Muscle layer of duodenum (tissue), 2 donors: Measurements from ENCODE around the gene NKX2-2.

Source experiments
- H3K27ac ChIP-seq: one replicate; pipeline ENCODE4 v1.7.0; 2013; ENCODE audit warnings: mild to moderate bottlenecking, low read length
- H3K27me3 ChIP-seq: one replicate; pipeline ENCODE4 v1.7.0; 2013; ENCODE audit warnings: low read depth, mild to moderate bottlenecking, control low read depth, low read length
- H3K36me3 ChIP-seq, 2 donors: one replicate each; pipeline ENCODE4 v1.7.0; 2013; ENCODE audit warnings: low read length in 2 of 2, control low read depth in 1 of 2, mild to moderate bottlenecking in 1 of 2; ENCODE audit not compliant: insufficient read depth in 2 of 2, control insufficient read depth in 1 of 2
- H3K4me1 ChIP-seq, 2 donors: one replicate each; pipeline ENCODE4 v1.7.0; 2013; ENCODE audit warnings: low read length in 2 of 2, mild to moderate bottlenecking in 2 of 2, control low read depth in 1 of 2, moderate library complexity in 1 of 2; ENCODE audit not compliant: insufficient read depth in 2 of 2, control insufficient read depth in 1 of 2
- H3K4me3 ChIP-seq, 2 donors: one replicate each; pipeline ENCODE4 v1.7.0; 2013; ENCODE audit warnings: low read length in 2 of 2, low read depth in 1 of 2, mild to moderate bottlenecking in 1 of 2
- H3K9me3 ChIP-seq, 2 donors: one replicate each; pipeline ENCODE4 v1.7.0; 2013; ENCODE audit warnings: low read length in 2 of 2, control low read depth in 1 of 2, mild to moderate bottlenecking in 1 of 2; ENCODE audit not compliant: control insufficient read depth in 1 of 2
- donor health status: healthy.

NKX2-2 gene

DNA sequence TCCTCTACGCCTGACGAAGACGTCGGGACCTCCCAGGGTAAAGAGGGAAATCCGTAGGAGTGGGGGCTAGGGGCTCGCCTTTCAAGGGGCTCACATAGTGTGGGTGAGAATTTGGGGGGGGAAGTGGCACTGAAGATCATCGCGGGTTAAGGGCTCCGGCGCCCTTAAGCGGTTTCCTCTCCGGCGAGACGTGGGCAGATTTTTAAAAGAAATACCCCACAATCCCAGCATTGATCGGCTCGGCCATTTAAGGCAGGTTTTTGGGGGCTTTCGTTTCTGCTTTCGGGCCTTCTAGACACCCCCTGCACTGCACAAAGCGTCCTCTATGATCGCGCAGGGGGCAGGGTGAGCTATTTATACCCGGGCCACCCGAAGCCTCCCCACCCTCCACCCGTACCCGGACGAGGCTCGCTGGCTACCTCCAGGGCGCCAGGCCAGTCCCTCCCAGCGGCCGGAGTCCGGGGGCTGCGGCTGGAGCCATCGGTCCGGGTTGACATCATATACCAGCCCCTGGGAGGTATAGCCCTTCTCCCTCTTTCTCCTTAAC, 1.2 kb downstream of the NKX2-2 start:
- no peaks in the 10 kb centered on the region for H3K36me3 ChIP-seq
- H3K9me3 ChIP-seq, result no peaks in the 10 kb centered on the region
- H3K4me1 ChIP-seq, result peaks cover 0 to 69% of the 10 kb centered on the region in 2 donors
- no peak overlapping the region for H3K27ac ChIP-seq
- peak overlapping the region in 1 of 2 donors; percentile 60 for H3K4me3 ChIP-seq
- peaks cover 74% of the 10 kb centered on the region for H3K27me3 ChIP-seq

GRCh38 chr20:21511850-21512633, 1.8 kb downstream of the NKX2-2 start:
- Histone ChIP-seq H3K36me3 (no peaks in the 10 kb centered on the region), H3K27me3 (peaks cover 75% of the 10 kb centered on the region), H3K9me3 (no peaks in the 10 kb centered on the region), H3K4me1 (peaks cover 0 to 67% of the 10 kb centered on the region in 2 donors), H3K27ac (no peak overlapping the region), H3K4me3 (peak overlapping the region in 1 of 2 donors; percentile 60)

DNA sequence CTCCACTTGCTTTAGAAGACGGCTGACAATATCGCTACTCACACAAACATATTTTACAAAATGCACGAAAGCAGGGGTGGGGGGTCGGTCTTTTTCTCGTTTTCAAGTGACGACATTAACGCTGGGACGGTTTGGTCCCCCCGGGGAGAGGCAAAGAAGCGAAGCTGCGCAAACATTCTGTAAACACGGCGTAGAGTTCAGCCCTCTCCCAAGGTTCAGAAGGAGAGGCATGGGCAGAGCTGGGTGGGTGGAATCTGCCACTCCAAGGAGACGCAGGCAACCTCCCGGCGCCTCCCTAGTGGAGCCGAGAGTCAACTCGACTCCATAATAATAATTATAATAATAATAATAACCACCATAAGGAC, 2.4 kb downstream of the NKX2-2 start:
- peak overlapping the region in 1 of 2 donors; percentile 60 for H3K4me3 ChIP-seq
- peaks cover 75% of the 10 kb centered on the region for H3K27me3 ChIP-seq
- no peaks in the 10 kb centered on the region for H3K9me3 ChIP-seq
- H3K4me1 ChIP-seq, result peaks cover 0 to 64% of the 10 kb centered on the region in 2 donors
- H3K27ac ChIP-seq, result no peak overlapping the region
- H3K36me3 ChIP-seq, result no peaks in the 10 kb centered on the region

GRCh38 chr20:21510414-21511384, 3.2 kb downstream of the NKX2-2 start:
- Histone ChIP-seq H3K36me3 (no peaks in the 10 kb centered on the region), H3K27ac (no peak overlapping the region), H3K4me1 (peaks cover 0 to 65% of the 10 kb centered on the region in 2 donors), H3K4me3 (peak overlapping the region; percentile 42 to 65), H3K27me3 (peaks cover 72% of the 10 kb centered on the region), H3K9me3 (no peaks in the 10 kb centered on the region)

- H3K4me1 ChIP-seq, result peaks cover 3 to 69% of the 10 kb centered on the region in 2 donors
- H3K36me3 ChIP-seq, result no peaks in the 10 kb centered on the region
- no peak overlapping the region for H3K27ac ChIP-seq
- peak overlapping the region; percentile 42 to 65 for H3K4me3 ChIP-seq
- no peaks in the 10 kb centered on the region for H3K9me3 ChIP-seq
- H3K27me3 ChIP-seq, result peaks cover 76% of the 10 kb centered on the region
Measured at GRCh38 chr20:21509597-21510371, 4.1 kb downstream of the NKX2-2 start.

GRCh38 chr20:21509079-21509596, 4.7 kb downstream of the NKX2-2 start:
- H3K4me1 ChIP-seq, result peaks cover 3 to 64% of the 10 kb centered on the region in 2 donors
- H3K27me3 ChIP-seq, result peaks cover 77% of the 10 kb centered on the region
- no peak overlapping the region for H3K4me3 ChIP-seq
- no peak overlapping the region for H3K27ac ChIP-seq
- no peaks in the 10 kb centered on the region for H3K36me3 ChIP-seq
- no peaks in the 10 kb centered on the region for H3K9me3 ChIP-seq

DNA sequence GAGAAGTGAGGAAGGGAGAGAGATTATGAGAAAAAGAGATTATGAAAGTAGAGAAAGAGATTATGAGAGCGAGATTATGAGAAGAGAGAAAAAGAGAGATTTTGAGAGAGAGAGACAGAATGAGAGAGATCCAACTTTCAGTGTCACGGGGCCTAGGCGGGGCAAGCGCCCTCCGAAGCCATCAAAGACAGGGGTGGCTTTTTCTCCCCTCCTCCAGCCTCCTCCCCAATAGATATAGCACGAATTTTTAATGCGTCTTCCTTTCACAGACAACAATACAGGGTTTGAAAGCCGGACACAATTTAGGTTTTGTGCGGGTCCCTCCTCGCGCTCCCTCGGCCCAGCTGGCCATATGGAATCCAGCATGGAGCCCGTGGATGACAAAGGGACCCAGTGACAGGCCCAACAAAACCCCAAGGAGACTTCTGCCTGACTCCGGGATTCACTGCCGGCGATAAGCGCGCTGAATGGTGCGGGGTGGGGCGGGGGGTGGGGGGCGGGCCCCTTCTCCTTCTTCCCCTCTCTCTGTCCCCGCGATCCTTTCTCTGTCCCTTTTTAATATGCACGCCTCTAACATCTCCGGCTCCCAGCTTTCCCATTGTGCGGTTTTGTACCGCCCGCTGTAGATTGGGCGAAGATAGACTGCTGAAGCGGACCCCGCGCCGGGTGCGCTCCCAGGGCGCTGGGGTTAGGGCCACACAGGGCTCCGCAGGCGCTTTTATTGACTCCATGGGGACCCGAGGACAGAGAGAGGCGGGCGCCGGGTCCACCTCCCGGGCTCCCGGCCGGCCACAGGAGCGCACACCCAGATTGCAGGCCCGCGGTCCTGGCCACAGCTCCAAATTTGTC, 5.4 kb downstream of the NKX2-2 start:
- no peaks in the 10 kb centered on the region for H3K36me3 ChIP-seq
- no peak overlapping the region for H3K4me3 ChIP-seq
- H3K27me3 ChIP-seq, result peaks cover 78% of the 10 kb centered on the region
- no peaks in the 10 kb centered on the region for H3K9me3 ChIP-seq
- peaks cover 3 to 58% of the 10 kb centered on the region in 2 donors for H3K4me1 ChIP-seq
- H3K27ac ChIP-seq, result no peak overlapping the region

GRCh38 chr20:21507400-21508229, 6.2 kb downstream of the NKX2-2 start:
- H3K4me3 ChIP-seq, result no peak overlapping the region
- H3K36me3 ChIP-seq, result no peaks in the 10 kb centered on the region
- no peaks in the 10 kb centered on the region for H3K9me3 ChIP-seq
- H3K27me3 ChIP-seq, result peaks cover 71% of the 10 kb centered on the region
- peaks cover 3 to 50% of the 10 kb centered on the region in 2 donors for H3K4me1 ChIP-seq
- no peak overlapping the region for H3K27ac ChIP-seq

- no peaks in the 10 kb centered on the region for H3K9me3 ChIP-seq
- peaks cover 61% of the 10 kb centered on the region for H3K27me3 ChIP-seq
- H3K36me3 ChIP-seq, result no peaks in the 10 kb centered on the region
- peaks cover 3 to 38% of the 10 kb centered on the region in 2 donors for H3K4me1 ChIP-seq
- H3K4me3 ChIP-seq, result peak overlapping the region in 1 of 2 donors; percentile 62
- no peak overlapping the region for H3K27ac ChIP-seq
Measured at GRCh38 chr20:21505810-21506530, 7.9 kb downstream of the NKX2-2 start.
